Peyer's patch (tissue), 4 donors: ENCODE data around the gene MACROD2.

ENCODE experiments used
- CTCF ChIP-seq, 6 experiments: fragments of 450-650 bp in 4 of 6; fragments of 200-600 bp in 2 of 6; sonication (generic) in 1 of 6; IDR thresholded peaks; one replicate each; pipeline ENCODE4 v1.5.1; 2017 to 2019; ENCODE audit warnings: antibody characterized with exemption in 6 of 6, mild to moderate bottlenecking in 3 of 6, moderate library complexity in 1 of 6
- POLR2A ChIP-seq, 2 donors: fragments of 450-650 bp; IDR thresholded peaks; one replicate each; pipeline ENCODE4 v1.5.1; 2017; ENCODE audit warnings: antibody characterized with exemption in 2 of 2, mild to moderate bottlenecking in 2 of 2, moderate library complexity in 2 of 2

GRCh38 chr20:15364781-15365180, 1369.5 kb downstream of the MACROD2 start:
- no peak for TF ChIP-seq POLR2A (IDR thresholded peaks at IDR 0.05)
- TF ChIP-seq CTCF (IDR thresholded peaks at IDR 0.05): no peak
